Activated CD8-positive, alpha-beta T cell treated with anti-CD3 and anti-CD28 coated beads for 36 hours (primary cell): ENCODE results near the gene SCP2. TPM values are rescaled to one million over a fixed set of nuclear protein-coding genes. Genes with fewer than 3 reads are reported as not detected.

Experiments used
- ATAC-seq: fragments of 200-7000 bp; cut with Tn5 transposase; one replicate; pipeline ENCODE4 v1.10.0; 2021; ENCODE audit warnings: mild to moderate bottlenecking, moderate library complexity
- CTCF ChIA-PET: fragments of 350-600 bp; sonication (Branson Sonifier 250); formaldehyde crosslinking; loops from one replicate; lab custom pipeline; 2021; ENCODE audit warnings: antibody characterized with exemption; lab: Charles Lee
- POLR2A ChIA-PET: fragments of 350-600 bp; sonication (Branson Sonifier 250); formaldehyde crosslinking; loops from one replicate; lab custom pipeline; 2021; ENCODE audit warnings: antibody characterized with exemption; lab: Charles Lee
- DNase-seq: peaks from one replicate; pipeline ENCODE4 v3.0.0-alpha.2; 2020
- H3K27ac Mint-ChIP-seq: one replicate; pipeline ENCODE4 v1.8.0; 2021; ENCODE audit warnings: mild to moderate bottlenecking, mixed read lengths
- H3K27me3 Mint-ChIP-seq: one replicate; pipeline ENCODE4 v1.8.0; 2021; ENCODE audit warnings: mixed read lengths
- H3K36me3 Mint-ChIP-seq: one replicate; pipeline ENCODE4 v1.8.0; 2021; ENCODE audit warnings: low read depth, mixed read lengths
- H3K4me1 Mint-ChIP-seq: one replicate; pipeline ENCODE4 v1.8.0; 2021; ENCODE audit warnings: low read depth, mixed read lengths
- H3K4me3 Mint-ChIP-seq: one replicate; pipeline ENCODE4 v1.8.0; 2021; ENCODE audit warnings: mild to moderate bottlenecking, moderate library complexity, mixed read lengths
- H3K9me3 Mint-ChIP-seq: one replicate; pipeline ENCODE4 v1.8.0; 2021; ENCODE audit warnings: mixed read lengths
- CTCF ChIP-seq: fragments of 200-600 bp; IDR thresholded peaks from one replicate; pipeline ENCODE4 v1.8.0; 2022; ENCODE audit warnings: antibody characterized with exemption, mild to moderate bottlenecking
- intact Hi-C: fragments of 100-400 bp; cut with micrococcal nuclease; formaldehyde crosslinking; loops from one replicate; pipeline ENCODE4 v1.10.0; 2022
- total RNA-seq, 2 experiments: library from RNA; stranded (reverse); gene quantifications; one replicate each; pipeline ENCODE4 v1.2.3, GENCODE V29; 2021

Gene SCP2
- 10 to 100 TPM; 60.7 to 66.8 TPM for total RNA-seq

GRCh38 chr1:52927212-52928014 is at the start of gene SCP2:
Gene SCP2, plus strand, starts transcription at chr1:52927276. Its CDS starts 121 bp downstream, at chr1:52927397.
- Mint-ChIP-seq H3K36me3 (no peaks in the 10 kb centered on the region), H3K27me3 (no peaks in the 10 kb centered on the region), H3K9me3 (no peaks in the 10 kb centered on the region), H3K27ac (peak within 1 kb of the TSS; percentile 47), H3K4me3 (peak within 1 kb of the TSS; percentile 75), H3K4me1 (peaks cover 13% of the 10 kb centered on the region)
- peak; percentile 94 for ATAC-seq
- peak; percentile 78 for DNase-seq
- CTCF ChIA-PET: interaction anchor here (0.6 kb wide), 1 partner anchor 9 kb away, joined by 3 read pairs; no protein-coding TSS in a partner anchor
- intact Hi-C loops: no loop called here
- POLR2A ChIA-PET: interaction anchor here (0.8 to 1.7 kb wide), 3 partner anchors 8 to 36 kb away, joined by 3 read pairs; no protein-coding TSS in a partner anchor
- TF ChIP-seq CTCF: no peak

GRCh38 chr1:52877554-52877953 is 49.5 kb upstream of the SCP2 start:
- Mint-ChIP-seq H3K4me3 (no peak overlapping the region), H3K36me3 (no peaks in the 10 kb centered on the region), H3K27ac (no peak overlapping the region), H3K4me1 (no peaks in the 10 kb centered on the region), H3K9me3 (no peaks in the 10 kb centered on the region), H3K27me3 (no peaks in the 10 kb centered on the region)
- intact Hi-C loops: no loop called here
- ChIA-PET CTCF (no interaction called here), POLR2A (no interaction called here)
- no peak for TF ChIP-seq CTCF
- DNase-seq (no peak), ATAC-seq (no peak)

- H3K27ac Mint-ChIP-seq: no peak overlapping the region
- H3K4me1 Mint-ChIP-seq: no peaks in the 10 kb centered on the region
- no peak for DNase-seq
- no peak overlapping the region for H3K4me3 Mint-ChIP-seq
- H3K36me3 Mint-ChIP-seq: peaks cover 1% of the 10 kb centered on the region
- no peak for TF ChIP-seq CTCF
- intact Hi-C loops: no loop called here
- ChIA-PET POLR2A (no interaction called here), CTCF (interaction anchor here (0.7 kb wide), 1 partner anchor 42 kb away, joined by 5 read pairs; no protein-coding TSS in a partner anchor)
- H3K9me3 Mint-ChIP-seq: peaks cover 2% of the 10 kb centered on the region
- no peaks in the 10 kb centered on the region for H3K27me3 Mint-ChIP-seq
- no peak for ATAC-seq
These were observed 46.9 kb upstream of the SCP2 start for GRCh38 chr1:52880206-52880605.

- H3K4me1 Mint-ChIP-seq: no peaks in the 10 kb centered on the region
- intact Hi-C loops: no loop called here
- H3K36me3 Mint-ChIP-seq: peaks cover 1% of the 10 kb centered on the region
- TF ChIP-seq CTCF: no peak
- POLR2A ChIA-PET: no interaction called here
- CTCF ChIA-PET: interaction anchor here (0.7 kb wide), 1 partner anchor 100 kb away, joined by 3 read pairs; no protein-coding TSS in a partner anchor
- peaks cover 2% of the 10 kb centered on the region for H3K9me3 Mint-ChIP-seq
- H3K4me3 Mint-ChIP-seq: no peak overlapping the region
- no peaks in the 10 kb centered on the region for H3K27me3 Mint-ChIP-seq
- no peak for ATAC-seq
- no peak for DNase-seq
- no peak overlapping the region for H3K27ac Mint-ChIP-seq
These were observed 39.6 kb upstream of the SCP2 start for GRCh38 chr1:52887483-52887882.
